ENCODE data around the gene NIT1. TPM values are rescaled to one million over a fixed set of nuclear protein-coding genes. Genes with fewer than 3 reads are reported as not detected.

NIT1 gene
- total and polyA plus RNA-seq, 2 of the 8 experiments (the other 6 are each of a cell fraction or from before 2014, with no cell fraction given), result 33.0 to 40.4 TPM

GRCh38 chr1:161084597-161084988 is 33.3 kb upstream of the NIT1 start (continued):
- no peak for TF ChIP-seq USF2 (IDR thresholded peaks at IDR 0.05; ENCODE audit: low read length)
- TF ChIP-seq RAD21 (IDR thresholded peaks at IDR 0.05 in 1 of 2, conservative IDR thresholded peaks at IDR 0.05 in 1 of 2; ENCODE audit: low read depth in 2 of 2, low read length in 2 of 2), result no peak
- no peak for TF ChIP-seq TAF7 (optimal IDR thresholded peaks at IDR 0.05; ENCODE audit: borderline replicate concordance, low read depth, low read length)

Data from H1 (cell line).